ENCODE results near the gene MAP1S.

MAP1S gene

GRCh38 chr19:17733127-17733526 is 13.8 kb downstream of the MAP1S start:
- Histone ChIP-seq H3K9me2 (replicated peaks; ENCODE audit: insufficient read depth, low read length) (no peaks in the 10 kb centered on the region), H3F3A (ENCODE audit: insufficient read depth, low read length) (no peaks in the 10 kb centered on the region), H3K79me2 (ENCODE audit: low read length) (no peaks in the 10 kb centered on the region), H4K20me1 (ENCODE audit: insufficient read depth, low read length) (no peaks in the 10 kb centered on the region), H2AFZ (ENCODE audit: low read length) (no peak overlapping the region), H3K27me3 (replicated peaks; ENCODE audit: insufficient read depth, low read length) (no peaks in the 10 kb centered on the region), H3K36me3 (replicated peaks; ENCODE audit: insufficient read depth, low read length) (no peaks in the 10 kb centered on the region), H3K9ac (ENCODE audit: low read length) (no peak overlapping the region), H3K4me1 (ENCODE audit: low read length) (no peaks in the 10 kb centered on the region), H3K27ac (ENCODE audit: low read length) (no peak overlapping the region), H3K4me2 (ENCODE audit: low read depth, low read length) (no peak overlapping the region), H3K4me3 (ENCODE audit: low read length) (no peak overlapping the region), H3K9me3 (replicated peaks; ENCODE audit: insufficient read depth, low read length) (no peaks in the 10 kb centered on the region)
- TF ChIP-seq EZH2 (optimal IDR thresholded peaks at IDR 0.05; ENCODE audit: low read depth, low read length) (no peak), EZH2phosphoT487 (IDR thresholded peaks at IDR 0.05; ENCODE audit: low read length) (no peak), CTCF (IDR thresholded peaks at IDR 0.05; ENCODE audit: low read length) (no peak)
- DNase-seq: no peak

DNA sequence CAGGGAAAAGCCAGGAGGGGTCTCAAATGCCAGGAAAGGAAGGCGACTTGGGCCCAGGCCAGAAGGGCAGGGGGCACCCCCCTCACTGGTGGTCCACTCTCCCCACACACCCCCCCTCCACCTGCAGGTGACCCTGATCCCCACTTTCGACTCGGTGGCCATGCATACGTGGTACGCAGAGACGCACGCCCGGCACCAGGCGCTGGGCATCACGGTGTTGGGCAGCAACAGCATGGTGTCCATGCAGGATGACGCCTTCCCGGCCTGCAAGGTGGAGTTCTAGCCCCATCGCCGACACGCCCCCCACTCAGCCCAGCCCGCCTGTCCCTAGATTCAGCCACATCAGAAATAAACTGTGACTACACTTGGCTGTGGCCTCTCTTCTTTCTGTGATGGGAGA is 14.9 kb downstream of the MAP1S start:
- H3K4me1 ChIP-seq (ENCODE audit: low read length): no peaks in the 10 kb centered on the region
- no peak overlapping the region for H3K9ac ChIP-seq (ENCODE audit: low read length)
- no peaks in the 10 kb centered on the region for H3K79me2 ChIP-seq (ENCODE audit: low read length)

DNA sequence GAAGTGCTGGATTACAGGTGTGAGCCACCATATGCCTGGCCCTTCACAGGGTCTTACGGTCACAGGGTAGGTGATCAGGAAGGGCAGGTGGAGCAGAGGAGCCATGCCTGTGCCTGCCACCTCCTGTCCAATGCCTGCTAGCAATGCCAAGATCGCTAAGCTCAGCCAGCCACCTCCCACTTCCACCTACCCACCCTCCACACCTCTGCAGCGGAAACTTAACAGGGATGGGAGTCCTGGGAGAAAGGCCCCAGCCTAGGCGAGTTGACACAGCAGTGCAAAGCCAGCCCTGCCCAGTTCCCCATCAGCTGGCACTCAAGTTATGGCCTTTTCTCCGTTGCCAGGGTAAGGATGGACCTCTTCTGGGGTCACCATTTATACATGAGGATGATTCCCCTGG is 16.1 kb downstream of the MAP1S start:
- Histone ChIP-seq H3K4me3 (ENCODE audit: low read length) (no peak overlapping the region), H3K9me2 (replicated peaks; ENCODE audit: insufficient read depth, low read length) (no peaks in the 10 kb centered on the region), H4K20me1 (ENCODE audit: insufficient read depth, low read length) (no peaks in the 10 kb centered on the region), H2AFZ (ENCODE audit: low read length) (no peak overlapping the region), H3K79me2 (ENCODE audit: low read length) (no peaks in the 10 kb centered on the region), H3K9ac (ENCODE audit: low read length) (no peak overlapping the region), H3F3A (ENCODE audit: insufficient read depth, low read length) (no peaks in the 10 kb centered on the region), H3K36me3 (replicated peaks; ENCODE audit: insufficient read depth, low read length) (no peaks in the 10 kb centered on the region), H3K4me1 (ENCODE audit: low read length) (no peaks in the 10 kb centered on the region), H3K27ac (ENCODE audit: low read length) (no peak overlapping the region), H3K27me3 (replicated peaks; ENCODE audit: insufficient read depth, low read length) (no peaks in the 10 kb centered on the region), H3K4me2 (ENCODE audit: low read depth, low read length) (no peak overlapping the region), H3K9me3 (replicated peaks; ENCODE audit: insufficient read depth, low read length) (no peaks in the 10 kb centered on the region)
- TF ChIP-seq CTCF (IDR thresholded peaks at IDR 0.05; ENCODE audit: low read length): no peak
- no peak for TF ChIP-seq EZH2 (optimal IDR thresholded peaks at IDR 0.05; ENCODE audit: low read depth, low read length)
- no peak for TF ChIP-seq EZH2phosphoT487 (IDR thresholded peaks at IDR 0.05; ENCODE audit: low read length)
- DNase-seq: no peak

More for the DNA sequence above, 14.9 kb downstream of the MAP1S start:
- no peaks in the 10 kb centered on the region for H3F3A ChIP-seq (ENCODE audit: insufficient read depth, low read length)
- no peaks in the 10 kb centered on the region for H3K9me3 ChIP-seq (replicated peaks; ENCODE audit: insufficient read depth, low read length)
- no peak overlapping the region for H3K4me3 ChIP-seq (ENCODE audit: low read length)
- H3K36me3 ChIP-seq (replicated peaks; ENCODE audit: insufficient read depth, low read length): no peaks in the 10 kb centered on the region
- no peak overlapping the region for H3K27ac ChIP-seq (ENCODE audit: low read length)
- no peak for DNase-seq
- no peak overlapping the region for H2AFZ ChIP-seq (ENCODE audit: low read length)
- no peaks in the 10 kb centered on the region for H3K9me2 ChIP-seq (replicated peaks; ENCODE audit: insufficient read depth, low read length)
- no peak overlapping the region for H3K4me2 ChIP-seq (ENCODE audit: low read depth, low read length)
- TF ChIP-seq EZH2phosphoT487 (IDR thresholded peaks at IDR 0.05; ENCODE audit: low read length) (no peak), EZH2 (optimal IDR thresholded peaks at IDR 0.05; ENCODE audit: low read depth, low read length) (no peak), CTCF (IDR thresholded peaks at IDR 0.05; ENCODE audit: low read length) (no peak)
- no peaks in the 10 kb centered on the region for H4K20me1 ChIP-seq (ENCODE audit: insufficient read depth, low read length)
- H3K27me3 ChIP-seq (replicated peaks; ENCODE audit: insufficient read depth, low read length): no peaks in the 10 kb centered on the region
